ENCODE data around the gene ROPN1B.
"Not testable (repeated sequence)": the region's sequence is repeated elsewhere in the genome, so short reads cannot be mapped to it uniquely, and the experiment has no call there.

DNA sequence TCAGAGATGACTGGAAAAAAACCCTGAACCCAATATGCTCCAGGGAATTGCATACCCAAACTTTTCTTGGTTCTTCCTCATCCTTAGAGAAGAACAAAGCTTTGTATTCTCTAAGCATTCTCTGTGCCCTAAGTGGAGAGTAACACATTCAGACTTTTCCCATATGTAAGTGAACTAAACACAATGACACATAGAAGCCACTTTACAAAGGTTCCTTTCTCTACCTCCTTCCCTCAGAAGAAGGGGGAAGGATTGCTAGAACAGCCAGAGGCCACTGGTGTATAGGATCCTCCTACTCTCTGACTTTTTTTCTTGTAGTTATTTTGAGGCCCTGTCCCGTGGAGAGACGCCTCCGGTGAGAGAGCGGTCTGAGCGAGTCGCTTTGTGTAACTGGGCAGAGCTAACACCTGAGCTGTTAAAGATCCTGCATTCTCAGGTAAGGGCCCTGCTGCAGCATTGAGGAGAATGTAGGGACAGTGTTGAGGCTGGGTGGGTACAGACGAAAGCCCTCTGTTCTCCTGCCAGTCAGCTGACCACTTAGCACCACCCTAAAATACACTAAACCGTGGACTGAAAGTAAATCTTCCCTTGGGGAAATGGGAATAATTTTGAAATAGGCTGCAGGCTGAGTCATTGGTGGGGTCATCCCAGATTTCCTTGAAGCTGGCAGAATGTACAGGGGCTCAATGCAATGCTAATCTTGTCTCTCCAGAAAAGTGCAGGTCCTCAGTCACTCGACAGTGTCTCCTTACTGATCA lies 6.4 kb downstream of the ROPN1B start:
- not testable (repeated sequence) for TF ChIP-seq POLR2A (IDR thresholded peaks at IDR 0.05; ENCODE audit: low read length); GATA1 (IDR thresholded peaks at IDR 0.05; ENCODE audit: low read depth, low read length)

Data from erythroblast (primary cell).